MM.1S (cell line): ENCODE data around the gene NDUFS6.

ENCODE experiments used
- CTCF ChIP-seq: fragments of 300-600 bp; sonication (generic); IDR thresholded peaks from 2 replicates; pipeline ENCODE4 v1.5.1; 2016; ENCODE audit warnings: antibody characterized with exemption, low read length, mixed read lengths
- EZH2 ChIP-seq: fragments of 300-600 bp; sonication (generic); optimal IDR thresholded peaks from 2 replicates; pipeline ENCODE3; 2017; ENCODE audit warnings: low read depth, mild to moderate bottlenecking, antibody characterized with exemption, low read length, mixed read lengths
- EZH2phosphoT487 ChIP-seq: fragments of 300-600 bp; sonication (generic); IDR thresholded peaks from 2 replicates; pipeline ENCODE4 v1.6.1; 2018; ENCODE audit warnings: antibody characterized with exemption, low read length

- TF ChIP-seq EZH2phosphoT487: no peak
- no peak for TF ChIP-seq CTCF
- no peak for TF ChIP-seq EZH2
Observed at GRCh38 chr5:1776831-1777230, 24.4 kb upstream of the NDUFS6 start.
